ENCODE measurements around the gene TFCP2L1. TPM values are rescaled to one million over a fixed set of nuclear protein-coding genes. Genes with fewer than 3 reads are reported as not detected.

The TFCP2L1 gene
- total and polyA plus RNA-seq, 9 donors: under 0.01 to 0.45 (median 0.25) TPM

GRCh38 chr2:121236650-121237180 lies 48.3 kb downstream of the TFCP2L1 start:
- WGBS (ENCODE audit: insufficient coverage): 89% methylated on average over 9 of the region's 10 CpGs
- DNase-seq: no peak
- Histone ChIP-seq H3K4me1 (ENCODE audit: control insufficient read depth, insufficient read depth, low read length) (peaks cover 6% of the 10 kb centered on the region), H3K9me3 (replicated peaks; ENCODE audit: control insufficient read depth, low read depth, low read length) (no peaks in the 10 kb centered on the region), H3K27me3 (ENCODE audit: control insufficient read depth, insufficient read depth, low read length) (peaks cover 8% of the 10 kb centered on the region), H3K27ac (ENCODE audit: low read length) (no peak overlapping the region), H3K36me3 (ENCODE audit: control insufficient read depth, insufficient read depth, low read length) (no peaks in the 10 kb centered on the region), H3K4me3 (ENCODE audit: low read length) (no peak overlapping the region)

GRCh38 chr2:121236101-121236640 lies 48.8 kb downstream of the TFCP2L1 start:
- Histone ChIP-seq H3K4me1 (ENCODE audit: control insufficient read depth, insufficient read depth, low read length) (peaks cover 6% of the 10 kb centered on the region), H3K27me3 (ENCODE audit: control insufficient read depth, insufficient read depth, low read length) (peaks cover 8% of the 10 kb centered on the region), H3K4me3 (ENCODE audit: low read length) (no peak overlapping the region), H3K36me3 (ENCODE audit: control insufficient read depth, insufficient read depth, low read length) (no peaks in the 10 kb centered on the region), H3K27ac (ENCODE audit: low read length) (no peak overlapping the region), H3K9me3 (replicated peaks; ENCODE audit: control insufficient read depth, low read depth, low read length) (no peaks in the 10 kb centered on the region)
- no peak for DNase-seq
- 77% methylated on average over 11 of the region's 13 CpGs for WGBS (ENCODE audit: insufficient coverage)

GRCh38 chr2:121235542-121235941 lies 49.5 kb downstream of the TFCP2L1 start:
- H3K27me3 ChIP-seq (ENCODE audit: control insufficient read depth, insufficient read depth, low read length): peaks cover 8% of the 10 kb centered on the region

DNA sequence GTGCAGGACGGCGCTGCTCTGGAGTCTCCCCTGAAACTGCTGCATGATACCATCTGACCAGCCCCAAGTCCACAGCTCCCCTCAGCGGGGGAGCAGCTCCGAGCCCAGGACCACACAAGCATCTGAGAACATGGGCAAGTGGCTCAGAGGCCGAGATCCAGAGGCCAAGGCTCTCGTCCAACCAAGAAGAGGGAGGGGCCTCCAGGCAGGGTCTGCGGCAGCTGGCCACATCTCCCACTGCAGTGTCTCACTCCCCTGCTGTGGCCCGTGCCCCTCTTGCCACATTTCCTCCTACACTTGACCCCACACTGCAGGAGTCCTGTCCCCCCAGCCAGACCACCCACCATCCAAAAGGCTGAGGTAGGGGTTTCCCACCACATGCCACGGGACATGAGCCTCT lies 50.2 kb downstream of the TFCP2L1 start:
- 34% methylated on average over 6 of the region's 9 CpGs for whole genome bisulfite sequencing (ENCODE audit: insufficient coverage)
- no peak overlapping the region for H3K27ac ChIP-seq (ENCODE audit: low read length)
- H3K36me3 ChIP-seq (ENCODE audit: control insufficient read depth, insufficient read depth, low read length): no peaks in the 10 kb centered on the region
- no peak for DNase-seq
- peaks cover 6% of the 10 kb centered on the region for H3K4me1 ChIP-seq (ENCODE audit: control insufficient read depth, insufficient read depth, low read length)
- H3K9me3 ChIP-seq (replicated peaks; ENCODE audit: control insufficient read depth, low read depth, low read length): no peaks in the 10 kb centered on the region
- H3K27me3 ChIP-seq (ENCODE audit: control insufficient read depth, insufficient read depth, low read length): peaks cover 8% of the 10 kb centered on the region
- no peak overlapping the region for H3K4me3 ChIP-seq (ENCODE audit: low read length)

More at GRCh38 chr2:121235542-121235941, 49.5 kb downstream of the TFCP2L1 start:
- WGBS (ENCODE audit: insufficient coverage): 71% methylated on average over 1 of the region's 2 CpGs
- Histone ChIP-seq H3K27ac (ENCODE audit: low read length) (no peak overlapping the region), H3K4me1 (ENCODE audit: control insufficient read depth, insufficient read depth, low read length) (peaks cover 6% of the 10 kb centered on the region), H3K9me3 (replicated peaks; ENCODE audit: control insufficient read depth, low read depth, low read length) (no peaks in the 10 kb centered on the region), H3K36me3 (ENCODE audit: control insufficient read depth, insufficient read depth, low read length) (no peaks in the 10 kb centered on the region), H3K4me3 (ENCODE audit: low read length) (no peak overlapping the region)
- no peak for DNase-seq

DNA sequence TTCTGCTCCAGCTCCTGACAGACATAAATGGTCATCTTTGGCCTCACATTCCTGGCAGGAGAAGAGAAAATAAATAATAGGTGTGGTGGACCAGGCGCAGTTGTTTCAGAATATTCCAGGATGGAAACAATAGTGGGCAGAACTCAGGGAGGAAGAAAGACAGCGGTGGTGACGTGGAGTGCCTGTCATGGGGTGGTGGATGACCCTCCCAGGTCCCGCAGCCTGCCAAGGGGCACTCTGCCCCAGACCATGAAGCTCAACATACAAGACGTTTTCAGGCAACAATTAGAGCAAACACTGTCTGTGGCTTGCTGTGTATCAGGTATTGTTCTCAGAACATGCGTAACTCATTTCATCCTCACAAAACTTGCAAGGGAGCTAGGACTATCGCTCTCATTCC lies 50.9 kb downstream of the TFCP2L1 start:
- H3K4me3 ChIP-seq (ENCODE audit: low read length): no peak overlapping the region
- peaks cover 5% of the 10 kb centered on the region for H3K27me3 ChIP-seq (ENCODE audit: control insufficient read depth, insufficient read depth, low read length)
- H3K36me3 ChIP-seq (ENCODE audit: control insufficient read depth, insufficient read depth, low read length): no peaks in the 10 kb centered on the region
- no peak overlapping the region for H3K27ac ChIP-seq (ENCODE audit: low read length)
- H3K4me1 ChIP-seq (ENCODE audit: control insufficient read depth, insufficient read depth, low read length): peaks cover 6% of the 10 kb centered on the region
- H3K9me3 ChIP-seq (replicated peaks; ENCODE audit: control insufficient read depth, low read depth, low read length): no peaks in the 10 kb centered on the region
- 91% methylated on average over 3 of the region's 7 CpGs for WGBS (ENCODE audit: insufficient coverage)
- no peak for DNase-seq

- H3K4me1 ChIP-seq (ENCODE audit: control insufficient read depth, insufficient read depth, low read length): peaks cover 6% of the 10 kb centered on the region
- H3K4me3 ChIP-seq (ENCODE audit: low read length): no peak overlapping the region
- no peak overlapping the region for H3K27ac ChIP-seq (ENCODE audit: low read length)
- H3K9me3 ChIP-seq (replicated peaks; ENCODE audit: control insufficient read depth, low read depth, low read length): no peaks in the 10 kb centered on the region
- WGBS (ENCODE audit: insufficient coverage): 71% methylated on average over 10 of the region's 11 CpGs
- H3K27me3 ChIP-seq (ENCODE audit: control insufficient read depth, insufficient read depth, low read length): peaks cover 4% of the 10 kb centered on the region
- H3K36me3 ChIP-seq (ENCODE audit: control insufficient read depth, insufficient read depth, low read length): no peaks in the 10 kb centered on the region
- DNase-seq: no peak
Observed at GRCh38 chr2:121233486-121234110, 51.4 kb downstream of the TFCP2L1 start.

DNA sequence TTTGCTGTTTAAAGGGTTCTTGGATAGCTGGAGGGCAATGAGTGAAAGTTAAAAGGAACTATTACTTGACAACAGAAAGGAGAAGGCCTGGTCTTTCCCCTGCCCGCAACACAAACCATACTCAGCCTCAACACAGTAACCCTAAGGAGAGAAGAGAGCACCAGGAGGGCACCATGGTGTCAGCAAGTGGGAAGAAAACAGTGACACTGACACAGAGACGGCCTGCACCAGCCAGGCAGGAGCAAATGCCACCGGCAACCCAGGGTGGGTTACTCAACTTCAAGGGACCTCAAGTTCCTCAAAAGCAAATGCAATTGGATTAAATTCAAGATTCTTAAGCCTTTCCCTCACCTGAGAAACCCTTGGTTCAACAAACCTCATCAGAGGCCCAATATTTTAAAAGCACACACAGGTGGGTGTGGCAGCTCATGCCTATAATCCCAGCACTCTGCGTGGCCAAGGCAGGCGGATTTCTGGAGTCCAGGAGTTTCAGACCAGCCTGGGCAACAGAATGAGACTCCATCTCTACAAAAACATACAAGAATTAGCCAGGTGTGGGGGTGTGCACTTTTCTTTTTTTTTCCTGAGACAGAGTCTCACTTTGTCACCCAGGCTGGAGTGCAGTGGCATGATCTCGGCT lies 52.3 kb downstream of the TFCP2L1 start:
- no peaks in the 10 kb centered on the region for H3K9me3 ChIP-seq (replicated peaks; ENCODE audit: control insufficient read depth, low read depth, low read length)
- H3K27me3 ChIP-seq (ENCODE audit: control insufficient read depth, insufficient read depth, low read length): peaks cover 2% of the 10 kb centered on the region
- WGBS (ENCODE audit: insufficient coverage): no CpG with 5 or more reads among the region's 6 CpGs
- H3K4me3 ChIP-seq (ENCODE audit: low read length): no peak overlapping the region
- DNase-seq: no peak
- H3K4me1 ChIP-seq (ENCODE audit: control insufficient read depth, insufficient read depth, low read length): peaks cover 14% of the 10 kb centered on the region
- H3K27ac ChIP-seq (ENCODE audit: low read length): no peak overlapping the region
- no peaks in the 10 kb centered on the region for H3K36me3 ChIP-seq (ENCODE audit: control insufficient read depth, insufficient read depth, low read length)

GRCh38 chr2:121231385-121232000 lies 53.5 kb downstream of the TFCP2L1 start:
- no peak for DNase-seq
- H3K36me3 ChIP-seq (ENCODE audit: control insufficient read depth, insufficient read depth, low read length): no peaks in the 10 kb centered on the region
- H3K27ac ChIP-seq (ENCODE audit: low read length): no peak overlapping the region
- no peak overlapping the region for H3K4me3 ChIP-seq (ENCODE audit: low read length)
- peaks cover 16% of the 10 kb centered on the region for H3K4me1 ChIP-seq (ENCODE audit: control insufficient read depth, insufficient read depth, low read length)
- no peaks in the 10 kb centered on the region for H3K9me3 ChIP-seq (replicated peaks; ENCODE audit: control insufficient read depth, low read depth, low read length)
- peaks cover 2% of the 10 kb centered on the region for H3K27me3 ChIP-seq (ENCODE audit: control insufficient read depth, insufficient read depth, low read length)
- WGBS (ENCODE audit: insufficient coverage): 74% methylated on average over 10 of the region's 17 CpGs

DNA sequence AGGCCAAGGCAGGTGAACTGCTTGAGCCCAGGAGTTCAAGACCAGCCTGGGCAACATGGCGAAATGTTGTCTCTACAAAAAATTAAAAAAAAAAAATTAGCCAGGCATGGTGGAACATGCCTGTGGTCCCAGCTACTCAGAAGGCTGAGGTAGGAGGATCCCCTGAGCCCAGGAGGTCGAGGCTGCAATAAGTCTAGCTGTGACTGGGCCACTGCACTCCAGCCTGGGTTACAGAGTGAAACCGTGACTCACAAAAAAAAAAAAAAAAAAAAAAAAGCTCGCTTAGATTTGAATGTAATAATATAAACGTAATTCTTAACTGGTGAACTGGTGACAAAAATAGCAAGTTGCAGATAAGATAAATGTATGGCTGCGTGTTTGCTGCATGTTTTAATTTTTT lies 56.5 kb downstream of the TFCP2L1 start:
- Histone ChIP-seq H3K36me3 (ENCODE audit: control insufficient read depth, insufficient read depth, low read length) (no peaks in the 10 kb centered on the region), H3K4me3 (ENCODE audit: low read length) (no peak overlapping the region), H3K27me3 (ENCODE audit: control insufficient read depth, insufficient read depth, low read length) (no peaks in the 10 kb centered on the region), H3K27ac (ENCODE audit: low read length) (no peak overlapping the region), H3K9me3 (replicated peaks; ENCODE audit: control insufficient read depth, low read depth, low read length) (no peaks in the 10 kb centered on the region), H3K4me1 (ENCODE audit: control insufficient read depth, insufficient read depth, low read length) (peaks cover 10% of the 10 kb centered on the region)
- DNase-seq: no peak
- 100% methylated on average over 1 of the region's 6 CpGs for WGBS (ENCODE audit: insufficient coverage)

Data from muscle of leg (tissue), 11 donors.